Cortex of kidney (tissue), 1 donor: Measurements from ENCODE around the gene NQO1.
"Not testable (repeated sequence)": the region's sequence is repeated elsewhere in the genome, so short reads cannot be mapped to it uniquely, and the experiment has no call there.

ENCODE experiments used
- DNase-seq: peaks from one replicate; lab custom pipeline; 2025; lab: John Stamatoyannopoulos, UW

Gene NQO1

DNA sequence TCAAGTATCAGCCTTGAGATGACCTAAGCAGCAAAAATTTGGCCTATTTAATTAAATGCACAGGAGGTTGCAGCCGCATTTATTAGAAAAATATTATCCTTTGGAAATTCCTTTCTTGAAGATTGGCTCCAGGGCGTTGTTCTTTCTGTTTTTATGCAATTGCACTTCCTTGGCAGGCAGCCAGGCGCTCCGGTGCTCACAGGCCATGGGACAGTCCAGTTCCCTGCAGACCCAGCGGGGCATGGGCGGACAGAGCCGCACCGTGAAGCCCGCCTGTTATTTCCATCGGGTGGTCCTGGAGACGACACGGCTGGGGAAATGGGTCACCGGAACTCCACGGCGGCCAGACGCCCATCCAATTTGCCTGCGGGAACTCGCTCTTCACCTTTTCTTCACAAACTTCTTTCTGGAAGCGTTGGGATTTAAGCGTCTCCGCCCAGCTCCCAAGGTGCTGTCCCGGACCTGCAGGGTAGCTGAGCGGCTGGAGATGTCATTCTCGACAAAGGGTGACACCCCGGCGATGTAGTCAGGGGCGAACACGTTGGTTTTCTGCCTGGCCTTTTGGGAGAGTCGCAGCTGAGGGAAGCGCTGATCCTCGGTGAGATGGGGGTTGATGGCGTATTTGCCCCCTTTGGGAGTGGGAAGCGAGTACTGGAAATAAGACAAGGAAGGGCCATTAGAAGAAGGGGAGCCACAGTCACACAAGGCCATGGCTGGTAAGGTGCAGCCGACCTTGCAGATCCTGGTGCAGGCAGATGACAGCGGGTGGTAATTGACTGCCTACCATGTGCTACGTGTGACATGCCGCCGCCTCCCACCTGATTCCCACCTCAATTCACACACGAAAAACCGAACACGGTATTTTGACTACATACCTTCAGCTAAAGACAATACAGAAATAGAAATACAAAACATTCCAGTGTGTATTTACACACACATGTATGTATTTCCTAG is 15.9 kb upstream of the NQO1 start:
- no peak for DNase-seq

- no peak for DNase-seq
These were observed 15.2 kb upstream of the NQO1 start for GRCh38 chr16:69741519-69741918.

- no peak for DNase-seq
These were observed 5.7 kb upstream of the NQO1 start for GRCh38 chr16:69732101-69732500.

- not testable (repeated sequence) for DNase-seq
These were observed 4.9 kb upstream of the NQO1 start for GRCh38 chr16:69731280-69731679.

- DNase-seq = not testable (repeated sequence)
These were observed 2.7 kb upstream of the NQO1 start for GRCh38 chr16:69729030-69729429.

DNA sequence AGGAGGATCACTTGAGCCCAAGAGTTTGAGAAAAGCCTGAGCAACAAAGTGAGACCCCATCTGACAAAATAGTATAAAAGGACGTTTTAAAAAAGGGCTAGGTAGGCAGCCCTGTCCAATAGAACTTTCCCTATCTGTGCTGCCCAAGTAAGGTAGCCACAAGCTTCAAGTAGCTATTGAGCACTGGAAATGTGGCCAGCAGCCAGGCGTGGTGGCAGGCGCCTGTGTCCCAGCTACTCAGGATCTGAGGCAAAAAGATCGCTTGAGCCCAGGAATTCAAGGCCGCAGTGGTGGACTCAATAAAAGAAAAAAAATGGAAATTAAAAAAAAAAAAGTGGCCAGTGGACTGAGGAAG is 1.5 kb upstream of the NQO1 start:
- DNase-seq = no peak

DNA sequence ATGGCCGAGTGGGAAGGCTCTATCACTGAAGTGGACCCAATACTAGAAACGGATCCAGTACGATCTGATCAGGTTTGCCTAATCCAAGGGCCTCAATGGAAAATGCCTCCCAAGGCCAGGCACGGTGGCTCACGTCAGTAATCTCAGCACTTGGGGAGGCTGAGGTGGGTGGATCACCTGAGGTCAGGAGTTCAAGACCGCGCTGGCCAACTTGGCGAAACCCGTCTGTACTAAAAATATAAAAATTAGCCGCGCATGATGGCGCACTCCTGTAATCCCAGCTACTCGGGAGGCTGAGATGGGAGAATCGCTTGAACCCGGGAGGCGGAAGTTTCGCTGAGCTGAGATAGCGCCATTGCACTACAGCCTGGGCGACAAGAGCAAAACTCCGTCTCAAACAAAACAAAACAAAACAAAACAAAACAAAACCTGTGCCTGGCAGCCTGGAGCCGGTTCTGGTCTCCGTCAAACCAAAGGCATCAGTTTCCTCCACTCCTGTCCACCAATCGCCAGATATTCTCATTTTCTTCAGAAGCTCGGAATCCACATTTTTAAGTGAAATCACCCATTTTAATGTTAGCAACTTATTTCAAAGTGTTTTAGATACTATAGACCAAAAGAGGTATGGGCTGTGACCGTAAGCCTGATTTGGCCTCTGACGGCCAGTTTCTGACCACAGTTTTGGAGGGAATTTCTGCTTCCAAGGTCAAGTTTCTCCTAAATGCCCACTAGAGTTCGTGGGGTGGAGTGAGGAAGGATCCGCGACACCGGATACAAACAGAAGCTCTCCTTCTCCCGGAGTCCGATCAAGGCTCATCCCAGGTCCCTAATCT is 664 bp downstream of the NQO1 start:
- DNase-seq = no peak

GRCh38 chr16:69724981-69725479 is 1.3 kb downstream of the NQO1 start:
- no peak for DNase-seq

GRCh38 chr16:69724414-69724873 is 1.9 kb downstream of the NQO1 start:
- DNase-seq = no peak

DNA sequence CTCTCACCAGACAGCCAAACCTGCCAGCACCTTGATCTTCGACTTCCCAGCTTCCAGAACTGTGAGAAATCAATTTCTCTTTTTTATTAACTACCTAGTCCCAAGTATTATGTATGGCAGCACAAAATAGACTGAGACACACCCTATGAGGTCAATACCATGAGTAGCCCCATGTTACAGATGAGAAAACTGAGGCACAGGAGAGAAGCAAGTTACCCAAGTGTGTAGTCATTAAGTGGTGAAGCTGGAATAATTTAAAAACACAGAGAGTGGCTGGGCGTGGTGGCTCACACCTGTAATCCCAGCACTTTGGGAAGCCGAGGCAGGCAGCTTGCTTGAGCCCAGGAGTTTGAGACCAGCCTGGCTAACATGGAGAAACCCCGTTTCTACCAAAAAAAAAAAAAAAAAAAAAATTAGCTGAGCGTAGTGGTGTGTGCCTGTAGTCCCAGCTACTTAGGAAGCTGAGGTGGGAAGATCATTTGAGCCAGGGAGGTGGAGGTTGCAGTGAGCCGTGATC is 4.9 kb downstream of the NQO1 start:
- no peak for DNase-seq

DNA sequence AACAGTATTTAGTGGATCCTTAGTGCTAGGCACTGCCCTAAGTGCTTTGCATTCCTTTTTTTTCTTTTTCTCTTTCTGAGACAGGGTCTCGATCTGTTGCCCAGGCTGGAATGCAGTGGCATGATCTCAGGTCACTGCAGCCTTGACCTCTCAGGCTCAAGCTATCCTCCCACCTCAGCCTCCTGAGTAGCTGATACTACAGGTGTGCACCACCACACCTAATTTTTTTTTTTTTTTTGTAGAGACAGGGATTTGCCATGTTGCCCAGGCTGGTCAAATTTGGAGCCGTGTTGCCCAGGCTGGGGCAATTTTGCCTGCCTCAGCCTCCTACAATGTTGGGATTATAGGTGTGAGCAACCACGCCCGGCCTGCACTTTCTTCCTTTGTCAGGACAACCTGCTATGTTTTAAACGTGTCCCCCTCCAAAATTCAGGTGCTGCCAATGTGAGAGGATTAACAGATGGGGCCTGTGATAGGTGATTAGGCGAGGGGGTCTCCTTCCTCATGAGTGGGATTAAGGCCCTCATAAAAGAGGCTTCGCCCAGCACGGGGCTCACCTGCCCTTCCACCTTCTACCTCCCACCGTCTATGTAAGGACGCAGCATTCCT is 5.4 kb downstream of the NQO1 start:
- no peak for DNase-seq

DNA sequence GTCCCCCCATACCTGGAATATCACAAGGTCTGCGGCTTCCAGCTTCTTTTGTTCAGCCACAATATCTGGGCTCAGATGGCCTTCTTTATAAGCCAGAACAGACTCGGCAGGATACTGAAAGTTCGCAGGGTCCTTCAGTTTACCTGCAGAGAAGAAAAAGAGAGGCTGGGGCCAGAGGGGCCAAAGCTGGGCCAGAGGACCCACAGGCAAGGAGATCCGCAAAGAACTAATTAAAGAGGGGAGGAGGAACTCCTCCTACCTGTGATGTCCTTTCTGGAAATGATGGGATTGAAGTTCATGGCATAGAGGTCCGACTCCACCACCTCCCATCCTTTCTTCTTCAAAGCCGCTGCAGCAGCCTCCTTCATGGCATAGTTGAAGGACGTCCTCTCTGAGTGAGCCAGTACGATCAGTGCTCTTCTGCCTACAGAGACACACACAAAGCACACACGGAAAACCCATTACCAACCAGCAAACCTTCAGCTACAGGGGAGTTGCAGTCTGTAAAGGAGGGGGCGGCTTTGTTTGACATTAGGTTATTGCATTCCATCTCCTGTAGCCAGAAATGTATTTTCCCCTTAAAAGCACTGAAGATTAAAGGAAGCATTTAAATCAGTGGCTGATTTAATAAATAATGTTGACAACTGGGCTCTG is 8.1 kb downstream of the NQO1 start:
- DNase-seq = no peak

DNA sequence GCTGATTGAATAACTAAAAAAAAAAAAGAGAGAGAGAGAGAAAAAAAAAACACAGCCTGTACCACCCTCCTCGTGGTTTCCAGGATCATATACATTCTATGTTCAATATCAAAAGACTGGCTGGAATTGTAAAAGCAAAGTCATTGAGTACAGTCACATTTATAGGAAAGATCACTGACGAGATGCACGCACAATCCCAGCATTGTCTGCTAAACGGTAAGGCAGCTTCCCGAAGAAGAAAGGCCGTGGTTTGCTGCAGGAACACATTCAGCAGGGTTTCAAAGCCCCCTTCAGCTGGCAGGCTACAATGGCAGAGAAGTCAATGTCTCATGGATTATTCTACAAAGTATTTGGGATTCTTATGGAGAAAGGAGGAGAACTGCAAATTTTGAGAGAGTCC is 9.3 kb downstream of the NQO1 start:
- no peak for DNase-seq

DNA sequence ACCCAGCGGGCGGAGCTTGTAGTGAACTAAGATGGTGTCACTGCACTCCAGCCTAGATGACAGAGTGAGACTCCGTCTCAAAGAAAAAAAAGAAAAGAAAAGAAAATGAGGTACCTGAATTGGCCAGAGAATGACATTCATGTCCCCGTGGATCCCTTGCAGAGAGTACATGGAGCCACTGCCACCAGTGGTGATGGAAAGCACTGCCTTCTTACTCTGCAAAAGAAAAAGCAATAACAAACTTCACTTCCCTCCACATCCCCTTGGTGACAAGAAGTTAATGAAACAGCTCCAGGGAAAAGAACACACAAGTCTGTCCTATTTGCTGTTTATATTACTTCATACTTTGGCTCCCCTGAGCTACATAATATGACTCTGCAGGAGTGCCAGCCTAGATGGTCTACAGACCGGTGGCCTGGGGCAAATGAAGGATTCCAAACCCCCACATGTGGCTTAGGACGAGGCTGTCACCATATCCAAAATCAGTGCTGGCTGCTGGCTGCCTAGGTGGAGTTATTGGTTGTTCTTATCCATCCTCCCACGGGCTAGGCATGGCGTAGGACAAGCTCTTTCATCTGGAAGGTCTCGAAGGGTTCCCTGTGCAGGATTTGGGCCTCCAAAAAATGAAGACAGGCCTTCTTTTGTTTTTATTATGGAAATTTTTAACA is 13.3 kb downstream of the NQO1 start:
- no peak for DNase-seq

- no peak for DNase-seq
These were observed 14.1 kb downstream of the NQO1 start for GRCh38 chr16:69712277-69712676.

- no peak for DNase-seq
These were observed 15.1 kb downstream of the NQO1 start for GRCh38 chr16:69711115-69711740.

DNA sequence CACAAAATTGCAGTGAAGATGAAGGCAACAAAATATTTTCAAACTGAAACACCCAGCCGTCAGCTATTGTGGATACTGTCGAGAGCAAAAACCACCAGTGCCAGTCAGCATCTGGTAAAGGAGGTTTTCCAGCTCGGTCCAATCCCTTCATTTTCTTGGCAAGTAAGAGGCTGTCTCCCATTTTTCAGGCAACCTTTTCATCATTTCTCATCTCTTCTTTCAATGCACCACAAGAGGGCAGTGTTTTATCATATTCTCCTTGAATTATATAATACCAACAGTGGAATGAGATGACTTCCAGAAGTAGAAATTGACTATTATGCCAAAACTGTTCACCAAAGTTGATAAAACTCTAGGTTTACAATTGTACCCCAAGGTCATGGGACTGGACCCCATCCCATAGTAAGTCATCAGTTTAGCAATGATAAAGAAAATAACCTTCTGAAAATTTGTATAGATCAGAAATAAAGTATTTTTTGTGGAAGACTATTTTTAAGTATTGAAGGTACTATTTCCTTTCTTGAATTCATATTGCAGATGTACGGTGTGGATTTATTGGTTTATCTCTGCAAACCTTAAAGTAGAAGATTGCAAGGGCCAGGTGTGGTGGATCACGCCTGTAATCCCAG is 16.8 kb downstream of the NQO1 start:
- no peak for DNase-seq

DNA sequence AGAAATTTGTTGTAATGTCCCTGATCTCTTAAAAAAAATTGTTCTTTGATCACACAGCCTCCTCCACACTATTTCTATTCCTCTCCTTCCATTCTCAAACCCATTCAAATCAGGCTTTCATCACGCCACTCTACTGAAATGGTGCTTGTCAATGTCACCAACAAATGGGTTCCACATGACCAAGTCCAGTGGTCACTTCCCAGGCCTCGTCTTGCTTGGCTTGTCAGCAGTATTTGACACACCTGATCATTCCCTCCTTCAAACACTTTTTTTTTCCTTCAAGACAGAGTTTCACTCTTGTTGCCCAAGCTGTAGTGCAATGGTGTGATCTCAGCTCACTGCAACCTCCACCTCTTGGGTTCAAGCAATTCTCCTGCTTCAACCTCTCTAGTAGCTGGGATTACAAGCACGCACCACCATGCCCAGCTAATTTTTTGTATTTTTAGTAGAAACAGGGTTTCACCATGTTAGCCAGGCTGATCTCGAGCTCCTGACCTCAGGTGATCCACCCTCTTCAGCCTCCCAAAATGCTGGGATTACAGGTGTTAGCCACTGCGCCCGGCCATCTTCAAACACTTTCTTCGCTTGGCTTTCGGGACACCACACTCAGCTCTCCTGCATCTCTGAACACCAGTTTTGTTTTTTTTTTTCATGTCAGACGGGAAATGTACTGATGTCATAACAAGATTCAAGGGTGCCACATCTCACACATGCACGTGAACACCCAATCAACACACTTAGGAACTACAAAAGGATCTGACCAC is 18.3 kb downstream of the NQO1 start:
- no peak for DNase-seq

DNA sequence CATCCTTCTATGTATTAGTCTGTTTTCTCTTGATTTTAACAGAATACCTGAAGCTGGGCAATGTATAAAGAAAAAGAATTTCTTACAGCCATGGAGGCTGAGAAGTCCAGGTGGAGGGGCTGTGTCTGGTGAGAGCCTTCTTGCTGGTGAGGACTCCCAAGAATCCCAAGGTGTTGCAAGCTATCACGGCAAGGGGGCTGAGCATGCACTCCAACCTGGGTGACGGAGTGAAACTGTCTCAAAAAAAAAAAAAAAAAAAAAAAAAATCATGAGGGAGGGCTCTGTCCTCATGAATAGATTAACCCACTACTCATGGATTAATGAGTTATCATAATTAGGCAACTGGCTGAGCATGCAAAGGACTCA is 19.4 kb downstream of the NQO1 start:
- no peak for DNase-seq
